ENCODE data around the gene TSPYL1.

TSPYL1 gene

DNA sequence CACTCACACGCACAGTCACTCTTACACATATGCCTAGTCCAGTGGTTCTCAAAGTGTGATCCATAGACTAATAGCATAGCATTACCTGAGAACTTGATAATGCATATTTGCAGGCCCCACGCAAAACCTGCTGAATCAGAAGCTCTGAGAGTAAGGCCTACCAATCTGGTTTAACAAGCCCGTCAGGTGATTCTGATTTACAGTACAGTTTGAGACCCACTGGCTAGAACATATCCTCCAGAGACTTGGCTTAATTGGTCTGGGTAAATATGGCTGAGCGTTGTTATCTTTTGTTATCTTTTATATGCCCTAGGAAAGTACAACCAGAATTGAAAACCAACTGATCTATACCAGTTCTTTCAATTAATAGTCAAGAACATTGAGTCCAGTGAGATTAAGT lies 35.4 kb downstream of the TSPYL1 start (continued):
- TF ChIP-seq ZSCAN4 (tag by site-specific recombination; IDR thresholded peaks at IDR 0.05), result no peak
- TF ChIP-seq, protein P1, sequence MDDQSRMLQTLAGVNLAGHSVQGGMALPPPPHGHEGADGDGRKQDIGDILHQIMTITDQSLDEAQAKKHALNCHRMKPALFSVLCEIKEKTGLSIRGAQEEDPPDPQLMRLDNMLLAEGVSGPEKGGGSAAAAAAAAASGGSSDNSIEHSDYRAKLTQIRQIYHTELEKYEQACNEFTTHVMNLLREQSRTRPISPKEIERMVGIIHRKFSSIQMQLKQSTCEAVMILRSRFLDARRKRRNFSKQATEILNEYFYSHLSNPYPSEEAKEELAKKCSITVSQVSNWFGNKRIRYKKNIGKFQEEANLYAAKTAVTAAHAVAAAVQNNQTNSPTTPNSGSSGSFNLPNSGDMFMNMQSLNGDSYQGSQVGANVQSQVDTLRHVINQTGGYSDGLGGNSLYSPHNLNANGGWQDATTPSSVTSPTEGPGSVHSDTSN (CRISPR knock-in tag; IDR thresholded peaks at IDR 0.05), result no peak
- TF ChIP-seq PRDM4 (tag by site-specific recombination; IDR thresholded peaks at IDR 0.05), result no peak
- TF ChIP-seq, protein P2, sequence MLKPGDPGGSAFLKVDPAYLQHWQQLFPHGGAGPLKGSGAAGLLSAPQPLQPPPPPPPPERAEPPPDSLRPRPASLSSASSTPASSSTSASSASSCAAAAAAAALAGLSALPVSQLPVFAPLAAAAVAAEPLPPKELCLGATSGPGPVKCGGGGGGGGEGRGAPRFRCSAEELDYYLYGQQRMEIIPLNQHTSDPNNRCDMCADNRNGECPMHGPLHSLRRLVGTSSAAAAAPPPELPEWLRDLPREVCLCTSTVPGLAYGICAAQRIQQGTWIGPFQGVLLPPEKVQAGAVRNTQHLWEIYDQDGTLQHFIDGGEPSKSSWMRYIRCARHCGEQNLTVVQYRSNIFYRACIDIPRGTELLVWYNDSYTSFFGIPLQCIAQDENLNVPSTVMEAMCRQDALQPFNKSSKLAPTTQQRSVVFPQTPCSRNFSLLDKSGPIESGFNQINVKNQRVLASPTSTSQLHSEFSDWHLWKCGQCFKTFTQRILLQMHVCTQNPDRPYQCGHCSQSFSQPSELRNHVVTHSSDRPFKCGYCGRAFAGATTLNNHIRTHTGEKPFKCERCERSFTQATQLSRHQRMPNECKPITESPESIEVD (tag by site-specific recombination; IDR thresholded peaks at IDR 0.05), result peak; percentile 56; the same call in 1 of the 2 replicates
- TF ChIP-seq FEZF1 (tag by site-specific recombination; IDR thresholded peaks at IDR 0.05), result peak; percentile 47; the same call in 1 of the 2 replicates
- TF ChIP-seq ZNF837 (tag by site-specific recombination; IDR thresholded peaks at IDR 0.05), result no peak
- no peak for TF ChIP-seq ZEB2 (tag by site-specific recombination; IDR thresholded peaks at IDR 0.05)
- no peak for TF ChIP-seq HOXC10 (CRISPR knock-in tag; IDR thresholded peaks at IDR 0.05)
- no peak for TF ChIP-seq ZNF529 (tag by site-specific recombination; IDR thresholded peaks at IDR 0.05; ENCODE audit: insufficient replicate concordance)
- no peak for TF ChIP-seq SCRT1 (tag by site-specific recombination; IDR thresholded peaks at IDR 0.05; ENCODE audit: borderline replicate concordance)
- TF ChIP-seq TCF7L2 (IDR thresholded peaks at IDR 0.05; ENCODE audit: borderline replicate concordance, low read depth, low read length), result no peak
- TF ChIP-seq SP3 (tag by site-specific recombination; IDR thresholded peaks at IDR 0.05), result no peak
- TF ChIP-seq, protein P3, sequence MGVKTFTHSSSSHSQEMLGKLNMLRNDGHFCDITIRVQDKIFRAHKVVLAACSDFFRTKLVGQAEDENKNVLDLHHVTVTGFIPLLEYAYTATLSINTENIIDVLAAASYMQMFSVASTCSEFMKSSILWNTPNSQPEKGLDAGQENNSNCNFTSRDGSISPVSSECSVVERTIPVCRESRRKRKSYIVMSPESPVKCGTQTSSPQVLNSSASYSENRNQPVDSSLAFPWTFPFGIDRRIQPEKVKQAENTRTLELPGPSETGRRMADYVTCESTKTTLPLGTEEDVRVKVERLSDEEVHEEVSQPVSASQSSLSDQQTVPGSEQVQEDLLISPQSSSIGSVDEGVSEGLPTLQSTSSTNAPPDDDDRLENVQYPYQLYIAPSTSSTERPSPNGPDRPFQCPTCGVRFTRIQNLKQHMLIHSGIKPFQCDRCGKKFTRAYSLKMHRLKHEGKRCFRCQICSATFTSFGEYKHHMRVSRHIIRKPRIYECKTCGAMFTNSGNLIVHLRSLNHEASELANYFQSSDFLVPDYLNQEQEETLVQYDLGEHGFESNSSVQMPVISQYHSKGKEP (tag by site-specific recombination; IDR thresholded peaks at IDR 0.05), result no peak
- TF ChIP-seq ZNF169 (tag by site-specific recombination; IDR thresholded peaks at IDR 0.05), result no peak
- no peak for TF ChIP-seq ZNF558 (tag by site-specific recombination; IDR thresholded peaks at IDR 0.05)
- no peak for TF ChIP-seq ZBTB8A (tag by site-specific recombination; IDR thresholded peaks at IDR 0.05)
- no peak for TF ChIP-seq ZNF248 (tag by site-specific recombination; IDR thresholded peaks at IDR 0.05)
- TF ChIP-seq ZNF148 (tag by site-specific recombination; IDR thresholded peaks at IDR 0.05; ENCODE audit: borderline replicate concordance), result no peak
- no peak for TF ChIP-seq ZNF426 (tag by site-specific recombination; IDR thresholded peaks at IDR 0.05)
- peak; percentile 44; the same call in 1 of the 2 replicates for TF ChIP-seq GFI1B (tag by site-specific recombination; IDR thresholded peaks at IDR 0.05)
- TF ChIP-seq ZNF423 (tag by site-specific recombination; IDR thresholded peaks at IDR 0.05), result 0 out of 2 replicates have a peak, but pooled peaks have one; percentile 33
- TF ChIP-seq ZNF510 (tag by site-specific recombination; IDR thresholded peaks at IDR 0.05; ENCODE audit: insufficient replicate concordance), result no peak
- TF ChIP-seq, protein P4, sequence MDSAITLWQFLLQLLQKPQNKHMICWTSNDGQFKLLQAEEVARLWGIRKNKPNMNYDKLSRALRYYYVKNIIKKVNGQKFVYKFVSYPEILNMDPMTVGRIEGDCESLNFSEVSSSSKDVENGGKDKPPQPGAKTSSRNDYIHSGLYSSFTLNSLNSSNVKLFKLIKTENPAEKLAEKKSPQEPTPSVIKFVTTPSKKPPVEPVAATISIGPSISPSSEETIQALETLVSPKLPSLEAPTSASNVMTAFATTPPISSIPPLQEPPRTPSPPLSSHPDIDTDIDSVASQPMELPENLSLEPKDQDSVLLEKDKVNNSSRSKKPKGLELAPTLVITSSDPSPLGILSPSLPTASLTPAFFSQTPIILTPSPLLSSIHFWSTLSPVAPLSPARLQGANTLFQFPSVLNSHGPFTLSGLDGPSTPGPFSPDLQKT (IDR thresholded peaks at IDR 0.05; ENCODE audit: borderline replicate concordance, low read depth, low read length), result no peak
- no peak for TF ChIP-seq PATZ1 (tag by site-specific recombination; IDR thresholded peaks at IDR 0.05)

All from HEK293 (cell line).